GM19468 (cell line): ENCODE data around the gene CAB39L.

Experiments
- ATAC-seq: cut with Tn5 transposase; IDR thresholded peaks from one replicate; pipeline ENCODE4 v1.9.1; 2021; ENCODE audit warnings: mild to moderate bottlenecking, moderate library complexity, moderate number of reproducible peaks; ENCODE audit not compliant: unreplicated experiment; ENCODE audit errors: extremely low read depth

CAB39L gene

GRCh38 chr13:49403996-49404702 lies 39.7 kb downstream of the CAB39L start:
- ATAC-seq = no peak

GRCh38 chr13:49400755-49401659 lies 42.9 kb downstream of the CAB39L start:
- peak; percentile 32 for ATAC-seq

DNA sequence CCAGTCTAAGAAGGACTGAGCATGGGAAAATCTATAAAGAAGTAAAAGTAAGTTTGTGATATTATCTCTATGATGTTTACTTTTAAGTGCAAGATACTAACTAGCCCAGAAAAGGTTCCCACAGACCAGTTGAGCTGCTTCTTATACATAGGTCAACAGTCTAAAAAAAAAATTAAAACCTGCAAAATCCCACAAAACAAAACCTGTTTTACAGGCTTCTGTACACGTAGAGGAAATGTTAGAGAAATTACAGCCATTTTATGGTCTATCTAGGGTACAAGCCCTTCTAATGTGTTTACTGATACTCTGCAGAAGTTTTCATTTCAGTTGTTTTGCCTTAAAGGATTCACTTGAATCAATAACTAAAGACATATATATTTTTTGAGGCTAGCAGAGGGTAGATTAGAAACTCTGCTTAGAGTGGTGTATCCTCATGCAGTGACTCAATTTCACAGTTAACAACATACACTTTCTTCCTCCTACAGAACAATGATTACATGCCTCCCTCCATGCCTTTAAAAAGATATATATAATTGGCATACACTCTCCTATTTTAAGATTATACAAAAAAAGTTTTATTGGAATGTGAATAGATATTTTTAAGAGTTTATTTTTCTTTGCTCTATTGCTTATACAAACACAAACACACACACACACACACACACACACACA lies 43.9 kb downstream of the CAB39L start:
- ATAC-seq = no peak

DNA sequence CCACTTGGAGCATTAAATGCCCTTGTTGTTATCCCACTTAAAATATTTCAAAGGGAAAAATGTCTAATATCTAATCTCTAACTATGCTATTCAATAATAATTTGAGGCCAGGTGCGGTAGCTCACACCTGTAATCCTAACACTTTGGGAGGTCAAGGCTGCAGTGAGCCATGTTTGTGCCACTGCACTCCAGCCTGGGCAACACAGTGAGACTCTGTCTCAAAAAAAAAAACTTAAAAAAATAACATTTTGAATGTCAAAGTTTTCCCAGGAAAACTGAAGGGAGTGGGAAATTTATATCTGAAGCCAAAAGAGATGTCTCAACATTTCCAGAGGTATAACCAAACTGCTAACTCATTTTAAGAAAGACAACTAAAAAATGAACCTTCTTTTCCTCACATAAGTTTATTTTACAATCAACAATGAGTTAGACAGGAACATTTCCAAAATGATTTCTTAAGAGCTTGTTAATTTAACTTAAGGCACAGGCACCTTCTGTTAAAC lies 47.9 kb downstream of the CAB39L start:
- no peak for ATAC-seq

DNA sequence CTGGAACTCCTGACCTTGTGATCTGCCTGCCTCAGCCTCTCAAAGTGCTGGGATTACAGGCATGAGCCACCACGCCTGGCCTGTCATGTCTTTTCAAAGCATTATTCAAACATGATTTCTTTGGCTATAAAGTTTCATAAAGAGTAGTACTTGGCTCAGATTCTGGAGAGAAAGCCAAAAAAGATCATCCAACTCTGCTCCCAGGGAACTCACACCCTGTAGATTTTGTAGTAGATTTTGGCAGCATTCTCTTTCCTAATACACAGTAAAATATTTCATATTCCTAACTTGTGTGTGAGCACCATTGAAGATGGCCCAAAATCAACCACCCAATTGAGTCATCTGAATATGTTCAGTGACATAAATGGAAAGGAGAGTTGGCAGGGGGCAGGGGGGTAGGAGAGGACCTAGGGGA lies 48.4 kb downstream of the CAB39L start:
- no peak for ATAC-seq

DNA sequence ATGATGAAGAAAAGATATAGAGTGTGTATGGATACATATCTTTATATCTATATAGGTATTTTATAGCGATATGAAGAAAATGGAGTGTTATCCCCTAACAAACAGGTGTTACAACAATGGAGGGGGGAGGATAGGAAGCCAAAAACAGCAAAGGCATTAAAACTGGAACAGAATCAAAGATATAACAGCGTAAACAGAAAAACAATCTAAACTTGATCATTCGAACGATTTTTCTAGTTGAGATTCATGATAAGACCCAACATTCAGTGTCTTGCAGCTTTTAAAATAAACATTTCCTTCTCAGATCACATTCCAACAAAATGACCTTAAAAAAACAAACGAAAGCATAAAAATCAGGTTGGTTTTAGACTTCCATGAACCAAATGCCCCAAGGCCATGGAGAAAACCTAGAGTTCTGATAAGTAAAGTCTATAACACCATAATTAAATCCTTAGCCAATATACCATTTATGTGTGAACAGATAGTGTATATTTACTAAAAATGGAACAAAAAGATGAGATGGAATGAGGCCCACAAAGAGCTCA lies 55.7 kb downstream of the CAB39L start:
- no peak for ATAC-seq

DNA sequence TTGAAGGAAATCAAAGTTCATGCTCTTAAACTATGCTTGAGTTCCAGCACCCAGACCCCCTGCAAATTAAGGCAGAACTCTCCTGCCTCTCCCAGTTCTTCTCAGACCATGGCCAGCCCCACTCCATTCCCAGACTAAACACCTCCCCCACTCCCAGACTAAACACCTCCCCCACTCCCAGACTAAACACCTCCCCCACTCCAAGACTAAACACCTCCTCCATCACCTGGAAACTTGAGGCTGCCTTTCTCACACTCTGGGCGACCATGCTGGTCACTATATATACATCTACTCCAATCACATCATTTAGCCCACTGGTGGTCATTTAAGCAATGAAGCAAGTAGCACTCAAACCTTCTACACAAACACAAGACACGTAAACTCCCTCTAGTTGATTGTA lies 57.2 kb downstream of the CAB39L start:
- no peak for ATAC-seq

DNA sequence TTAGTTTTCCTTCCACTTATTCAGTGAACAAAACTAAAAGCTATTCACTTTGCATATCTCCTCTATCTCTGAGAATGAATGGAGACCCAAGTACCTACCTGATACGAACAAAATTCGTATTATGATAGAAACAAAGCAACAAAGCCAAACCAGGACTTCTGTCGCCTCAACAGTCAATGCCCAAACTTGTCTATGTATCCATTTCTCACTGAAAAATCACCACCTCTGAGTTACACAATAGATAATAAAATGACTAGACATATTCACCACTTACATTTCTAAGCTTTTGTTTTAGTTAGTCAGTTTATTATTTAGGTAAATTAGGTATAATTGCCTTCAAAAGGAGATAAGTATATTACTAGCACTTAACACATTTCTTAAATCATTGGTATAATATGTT lies 67.7 kb downstream of the CAB39L start:
- ATAC-seq = no peak

DNA sequence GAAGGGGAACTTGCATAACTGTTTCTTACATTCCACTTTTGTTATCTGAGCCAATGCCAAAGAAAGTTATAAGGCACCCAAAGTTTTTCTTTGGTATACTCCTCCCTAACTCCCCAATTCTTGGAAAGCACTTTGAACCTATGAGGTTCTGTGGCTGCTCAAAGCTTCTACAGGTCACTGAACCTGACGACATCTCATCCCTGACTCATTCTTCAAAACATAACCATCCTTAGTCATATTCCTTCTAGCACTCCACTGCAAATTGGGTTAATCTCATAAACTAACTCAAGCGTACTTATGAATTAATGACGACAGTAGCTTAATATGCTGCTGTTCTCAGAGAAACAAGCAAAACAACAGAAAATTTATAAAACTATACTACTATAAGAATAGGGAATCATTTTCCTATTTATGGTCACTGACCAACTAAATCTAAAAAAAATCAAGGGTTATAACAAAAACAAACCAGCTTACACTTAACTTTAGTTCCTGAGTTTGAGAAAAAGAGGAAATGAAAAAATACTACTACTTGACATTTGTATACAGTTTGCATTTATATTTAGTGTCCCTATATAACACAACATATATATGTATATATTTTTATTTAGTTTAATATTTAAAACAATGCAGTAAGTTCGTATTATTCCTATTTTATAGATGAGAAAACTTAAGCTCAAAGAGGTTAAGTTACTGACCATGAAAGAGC lies 69.1 kb downstream of the CAB39L start:
- no peak for ATAC-seq

GRCh38 chr13:49373716-49374115 lies 70.1 kb downstream of the CAB39L start:
- ATAC-seq = no peak

DNA sequence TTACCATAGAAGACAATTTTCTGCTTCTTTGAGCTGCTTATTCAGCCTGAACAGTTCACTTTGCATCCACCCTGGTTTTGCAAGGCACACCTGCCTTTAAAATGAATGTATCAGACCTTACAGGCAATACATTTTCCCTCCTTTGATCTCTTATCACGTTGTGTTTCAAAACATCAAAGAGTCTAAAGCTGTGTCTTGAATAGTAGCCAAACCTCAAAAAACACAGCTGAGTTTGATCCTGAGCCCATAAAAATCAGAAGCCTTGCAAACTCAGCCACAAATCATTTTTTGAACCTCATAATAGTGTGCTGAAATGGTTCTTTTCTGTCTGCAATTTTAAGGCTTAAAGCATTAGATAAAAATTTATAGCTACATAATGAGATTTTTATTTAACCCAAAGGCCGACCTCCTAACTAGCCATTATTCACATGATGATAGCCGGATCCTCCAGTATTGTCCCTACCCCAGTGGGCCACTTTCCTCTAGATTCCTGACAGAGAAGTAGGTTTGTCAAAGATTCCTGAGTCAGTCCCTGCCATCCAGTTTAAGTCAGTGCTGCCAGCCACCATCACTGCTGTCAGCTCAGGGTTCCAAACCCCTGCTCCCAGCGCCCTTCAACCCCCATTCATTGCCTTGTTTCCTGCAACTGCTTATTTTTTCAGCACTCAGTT lies 71.8 kb downstream of the CAB39L start:
- ATAC-seq = no peak

DNA sequence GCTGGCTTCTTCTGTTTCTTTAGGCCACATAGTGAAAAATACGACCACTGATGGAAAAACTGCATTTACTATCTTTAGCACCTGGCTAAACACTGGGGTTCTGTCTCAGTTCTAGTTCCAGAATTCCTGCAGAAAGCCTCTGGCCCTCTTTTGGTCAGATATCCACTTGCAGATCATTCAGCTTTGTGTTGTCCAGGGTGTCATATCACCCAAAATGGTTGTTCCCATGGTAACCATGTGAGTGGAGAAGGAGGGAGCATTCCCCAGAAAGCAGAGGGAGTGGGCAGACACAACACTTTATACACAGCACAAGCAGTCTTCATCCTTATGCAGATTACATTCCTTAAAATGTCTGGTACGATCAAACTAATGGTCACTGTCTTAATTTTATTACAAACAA lies 73.5 kb downstream of the CAB39L start:
- no peak for ATAC-seq

- ATAC-seq = no peak
Measured at GRCh38 chr13:49369866-49370265, 74.0 kb downstream of the CAB39L start.

GRCh38 chr13:49368688-49369087 lies 75.2 kb downstream of the CAB39L start:
- ATAC-seq = no peak

DNA sequence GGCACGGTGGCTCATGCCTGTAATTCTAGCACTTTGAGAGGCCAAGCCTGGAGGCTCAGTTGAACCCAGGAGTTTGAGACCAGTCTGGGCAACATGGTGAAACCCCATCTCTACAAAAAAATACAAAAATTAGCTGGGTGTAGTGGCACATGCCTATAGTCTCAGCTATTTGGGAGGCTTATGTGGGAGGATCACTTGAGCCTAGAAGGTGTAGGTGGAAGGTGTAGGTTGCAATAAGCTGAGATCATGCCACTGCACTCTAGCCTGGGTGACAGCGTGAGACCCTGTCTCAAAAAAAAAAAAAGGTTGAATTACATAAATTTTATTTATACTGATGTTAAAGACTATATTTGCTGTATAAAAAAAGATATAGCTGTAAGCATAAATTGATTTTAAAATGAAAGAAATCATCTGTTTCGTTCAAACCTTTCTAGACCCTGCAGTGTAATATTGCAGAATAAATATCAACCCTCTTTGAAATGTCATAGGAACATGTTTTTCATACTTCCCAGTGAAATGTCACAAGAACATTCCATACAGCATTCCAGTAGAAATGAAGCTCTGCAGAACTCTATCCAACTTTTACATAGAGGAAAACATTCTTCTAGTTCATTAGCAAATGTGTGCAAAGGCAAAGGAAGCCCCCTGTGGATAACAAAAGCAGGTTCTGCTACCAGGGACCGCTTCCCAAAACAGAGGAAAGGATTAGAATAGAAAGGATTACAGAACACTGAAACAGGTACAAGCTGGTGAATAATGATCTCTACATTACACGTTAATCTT lies 76.0 kb downstream of the CAB39L start:
- ATAC-seq = no peak

DNA sequence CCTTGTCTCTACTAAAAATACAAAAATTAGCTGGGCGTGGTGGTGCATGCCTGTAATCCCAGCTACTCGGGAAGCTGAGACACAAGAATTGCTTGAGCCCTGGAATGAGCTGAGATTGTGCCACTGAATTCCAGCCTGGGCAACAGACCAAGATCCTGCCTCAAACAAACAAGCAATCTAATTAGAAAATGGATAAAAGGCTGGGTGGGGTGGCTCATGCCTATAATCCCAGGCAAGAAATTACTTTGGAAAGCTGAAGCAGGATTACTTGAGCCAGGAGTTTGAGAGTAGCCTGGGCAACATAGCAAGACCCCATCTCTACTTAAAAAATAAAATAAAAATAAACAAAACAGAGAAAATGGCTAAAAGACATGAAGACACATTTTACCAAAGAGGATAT lies 77.0 kb downstream of the CAB39L start:
- no peak for ATAC-seq

- ATAC-seq = no peak
Measured at GRCh38 chr13:49357694-49358093, 86.2 kb downstream of the CAB39L start.

DNA sequence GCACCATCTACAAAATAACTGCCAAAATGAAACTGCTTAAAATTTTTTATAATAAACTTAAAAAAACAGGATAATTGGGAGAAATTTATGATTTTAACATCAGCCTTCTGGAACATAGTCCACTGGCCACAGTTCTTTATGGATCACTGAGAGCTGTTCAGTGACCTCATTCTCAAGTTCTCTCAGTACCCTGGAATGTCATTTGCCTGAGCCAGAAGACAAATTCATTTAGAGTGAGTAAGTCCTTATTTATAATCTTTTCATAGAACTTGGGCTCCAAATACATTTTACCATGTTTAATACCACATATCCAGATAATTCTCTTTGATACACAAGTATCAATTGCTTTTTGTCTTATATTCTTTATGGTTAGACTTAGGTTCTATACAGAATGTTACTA lies 87.6 kb downstream of the CAB39L start:
- no peak for ATAC-seq

DNA sequence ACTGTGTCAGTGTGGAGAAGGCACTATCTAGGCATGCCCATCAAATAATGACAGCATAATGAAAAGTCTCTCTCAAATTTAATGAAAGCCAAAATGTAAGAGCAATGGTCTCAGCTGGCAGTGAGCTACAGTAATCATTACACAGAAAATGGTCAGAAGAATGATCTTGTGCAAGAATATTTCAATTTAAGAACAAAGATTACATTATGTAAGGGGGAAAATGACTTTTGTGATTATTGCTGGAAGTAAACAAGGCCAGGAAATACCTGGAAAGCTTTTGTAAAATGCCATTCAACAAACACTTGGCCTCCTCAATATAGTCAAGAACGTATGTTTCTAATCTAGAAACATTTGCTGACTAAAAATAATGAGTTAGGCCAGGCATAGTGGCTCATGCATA lies 89.1 kb downstream of the CAB39L start:
- ATAC-seq = no peak
